K562 (cell line): ENCODE results near the gene CCT7. TPM values are rescaled to one million over a fixed set of nuclear protein-coding genes. Genes with fewer than 3 reads are reported as not detected.

ENCODE experiments used
- ATAC-seq: fragments of 200-7000 bp; cut with Tn5 transposase; 3 replicates; pipeline ENCODE4 v1.9.1; 2020; ENCODE audit warnings: moderate library complexity
- BruUV-seq: library from RNA; stranded (reverse); fragments of 400-500 nt; replicated peaks from 2 replicates; lab custom pipeline; 2021; lab: Mats Ljungman, UMichigan
- CTCF ChIA-PET: fragments of 300-600 bp; formaldehyde crosslinking; extraction: SDS; loops from one replicate; lab custom pipeline; 2021; ENCODE audit warnings: low intra/inter-chr PET ratio; lab: Yijun Ruan, JAX
- POLR2A ChIA-PET: fragments of 300-600, 350-650 bp; sonication (Branson Sonifier 250); formaldehyde crosslinking; extraction: SDS; loops from one replicate; lab custom pipeline; 2021; ENCODE audit warnings: antibody characterized with exemption, inconsistent platforms; lab: Yijun Ruan, JAX
- DNase-seq, 4 experiments: peaks; one replicate each; pipeline versions ENCODE4 v3.0.0 to v3.0.0-alpha.2; 2011 to 2018; ENCODE audit warnings: low spot score in 3 of 4, mixed read lengths in 3 of 4; ENCODE audit errors: extremely low read depth in 1 of 4
- FAIRE-seq: peaks from 2 replicates; lab custom pipeline; 2011; peaks lifted over from hg19 to GRCh38; lab: Jason Lieb, UNC
- H2AFZ ChIP-seq: 2 replicates; pipeline ENCODE4 v1.6.0; 2011; ENCODE audit warnings: low read depth, low read length, control low read depth, inconsistent platforms
- H3K27ac ChIP-seq: fragments of 200-600 bp; 3 replicates; pipeline ENCODE4 v1.8.0; 2011; ENCODE audit warnings: low read depth, mild to moderate bottlenecking, control low read depth, inconsistent platforms, low read length, moderate library complexity, mixed read lengths; ENCODE audit errors: extremely low read depth
- H3K27me3 ChIP-seq, 2 experiments: fragments of 300-600 bp in 1 of 2; 2 replicates in 1 of 2; 3 replicates in 1 of 2; pipeline versions ENCODE4 v1.6.0 to v1.8.0; 2011; ENCODE audit warnings: inconsistent platforms in 2 of 2, low read length in 2 of 2, mild to moderate bottlenecking in 1 of 2, mixed read lengths in 1 of 2, moderate library complexity in 1 of 2; ENCODE audit not compliant: control insufficient read depth in 2 of 2, insufficient read depth in 2 of 2
- H3K36me3 ChIP-seq: fragments of 300-600 bp; 3 replicates; pipeline ENCODE4 v1.8.0; 2011; ENCODE audit warnings: mild to moderate bottlenecking, low read length, inconsistent platforms; ENCODE audit not compliant: control insufficient read depth, insufficient read depth
- H3K4me1 ChIP-seq, 2 experiments: fragments of 200-600 bp in 1 of 2; replicated peaks in 1 of 2; 2 replicates in 1 of 2; 3 replicates in 1 of 2; pipeline versions ENCODE4 v1.5.1 to v1.8.0; 2011; ENCODE audit warnings: inconsistent platforms in 2 of 2, low read length in 2 of 2, mild to moderate bottlenecking in 1 of 2, mixed read lengths in 1 of 2, moderate library complexity in 1 of 2; ENCODE audit not compliant: control insufficient read depth in 2 of 2, insufficient read depth in 2 of 2
- H3K4me2 ChIP-seq: 2 replicates; pipeline ENCODE4 v1.6.1; 2011; ENCODE audit warnings: low read length, control low read depth, inconsistent platforms, mixed read lengths; ENCODE audit not compliant: insufficient read depth
- H3K4me3 ChIP-seq: fragments of 200-600 bp; sonication (generic), shearing (Covaris generic); 2 replicates; pipeline ENCODE4 v1.5.1; 2016; ENCODE audit warnings: control low read depth, inconsistent platforms
- H3K79me2 ChIP-seq: fragments of 200-600 bp; 3 replicates; pipeline ENCODE4 v1.8.0; 2011; ENCODE audit warnings: low read length, inconsistent platforms; ENCODE audit not compliant: control insufficient read depth, insufficient read depth
- H3K9ac ChIP-seq, 2 experiments: 2 replicates each; pipeline versions ENCODE4 v1.6.0 to v1.6.1; 2011; ENCODE audit warnings: low read depth in 2 of 2, low read length in 2 of 2, control low read depth in 1 of 2, inconsistent platforms in 1 of 2, mild to moderate bottlenecking in 1 of 2, mixed read lengths in 1 of 2; ENCODE audit not compliant: insufficient read depth in 1 of 2
- H3K9me1 ChIP-seq: one replicate; pipeline ENCODE4 v1.6.0; 2011; ENCODE audit warnings: inconsistent platforms, mild to moderate bottlenecking, low read length, moderate library complexity; ENCODE audit not compliant: control insufficient read depth, insufficient read depth
- H3K9me3 ChIP-seq: replicated peaks from 2 replicates; pipeline ENCODE4 v1.5.1; 2011; ENCODE audit warnings: low read depth, low read length, inconsistent platforms; ENCODE audit not compliant: control insufficient read depth, insufficient read depth
- H4K20me1 ChIP-seq: replicated peaks from 2 replicates; pipeline ENCODE4 v1.6.1; 2011; ENCODE audit warnings: low read length, inconsistent platforms, mixed read lengths; ENCODE audit not compliant: control insufficient read depth, insufficient read depth
- IFI16 ChIP-seq: fragments of 250-450 bp; sonication (Bioruptor Pico); IDR thresholded peaks from 2 replicates; pipeline ENCODE4 v2.1.2; 2022; ENCODE audit warnings: mild to moderate bottlenecking, inconsistent platforms
- IRF2 ChIP-seq: sonication (generic); formaldehyde crosslinking; IDR thresholded peaks from 2 replicates; pipeline ENCODE4 v1.8.1; 2022; ENCODE audit warnings: mild to moderate bottlenecking, missing genetic modification reagents
- NFXL1 ChIP-seq: fragments of 450-650 bp; formaldehyde crosslinking; IDR thresholded peaks from 2 replicates; pipeline ENCODE4 v1.4.0; 2021; ENCODE audit warnings: mild to moderate bottlenecking
- PTBP1 ChIP-seq: fragments of 200-400 bp; formaldehyde crosslinking; IDR thresholded peaks from 2 replicates; pipeline ENCODE4 v1.6.1; 2017; ENCODE audit warnings: low read depth, low read length
- ZFP1 ChIP-seq: fragments of 450-650 bp; formaldehyde crosslinking; IDR thresholded peaks from 2 replicates; pipeline ENCODE4 v1.4.0; 2020; ENCODE audit warnings: mild to moderate bottlenecking, mixed read lengths
- ZNF133 ChIP-seq: fragments of 250-450 bp; sonication (Bioruptor Pico); IDR thresholded peaks from 2 replicates; pipeline ENCODE4 v1.4.0; 2020; ENCODE audit warnings: mild to moderate bottlenecking
- ZNF431 ChIP-seq: sonication (generic); formaldehyde crosslinking; IDR thresholded peaks from 2 replicates; pipeline ENCODE4 v1.8.0; 2022; ENCODE audit warnings: mild to moderate bottlenecking, missing genetic modification reagents
- ZNF583 ChIP-seq: fragments of 250-450 bp; sonication (Bioruptor Pico); IDR thresholded peaks from 2 replicates; pipeline ENCODE4 v1.4.0; 2020
- WGBS: fragments of 100-300 bp; shearing (Covaris generic); methylation state at CpG from one replicate; pipeline ENCODE4 v1.1.6; 2016; ENCODE audit warnings: low coverage, mixed read lengths; ENCODE audit not compliant: insufficient coverage; ENCODE audit errors: missing lambda C conversion rate; 5-methylcytosine and 5-hydroxymethylcytosine counted together
- in situ Hi-C: fragments of 300-500 bp; cut with MboI; formaldehyde crosslinking; loops from 4 replicates; pipeline ENCODE4 v1.15.0; 2018; ENCODE audit warnings: inconsistent platforms, mixed read lengths
- intact Hi-C: fragments of 100-400 bp; cut with micrococcal nuclease; formaldehyde crosslinking; loops from 2 replicates; pipeline ENCODE4 v1.14.2; 2022
- polyA plus RNA-seq, 8 experiments: library from polyadenylated mRNA; depleted of rRNA in 4 of 8; stranded (reverse) in 5 of 8; unstranded in 3 of 8; fragments of >200 nt; fragmentation: Nextera tagmentation in 2 of 8; fragmentation: Illumina TruSeq in 1 of 8; extraction: Ambion mirVana in 2 of 8; extraction: Trizol in 1 of 8; gene quantifications; 2 replicates each; pipeline versions ENCODE4 v1.2.1 to v1.2.3, GENCODE V29; 2011 to 2014; ENCODE audit warnings: inconsistent platforms in 1 of 8, missing spikeins in 1 of 8
- total RNA-seq, 7 experiments: library from RNA; depleted of rRNA in 6 of 7; stranded (reverse); fragments of >200 nt in 6 of 7; fragmentation: Illumina TruSeq in 2 of 7; extraction: Trizol in 2 of 7; gene quantifications; 2 replicates each; pipeline versions ENCODE4 v1.2.1 to v1.2.3, GENCODE V29; 2011 to 2021; ENCODE audit warnings: low replicate concordance in 1 of 7
- TF ChIP-seq, protein P1 (sequence below): fragments of 450-650 bp; formaldehyde crosslinking; IDR thresholded peaks from 2 replicates; pipeline ENCODE4 v1.4.0; 2020; ENCODE audit warnings: mild to moderate bottlenecking, moderate library complexity
- TF ChIP-seq, protein P2 (sequence below), 2 experiments: fragments of 450-650 bp; IDR thresholded peaks; 2 replicates each; pipeline ENCODE4 v1.6.1; 2016

The CCT7 gene
- total and polyA plus RNA-seq, 9 of the 15 experiments (the other 6 are each of a cell fraction or from before 2014, with no cell fraction given) = 326 to 856 (median 638) TPM

DNA sequence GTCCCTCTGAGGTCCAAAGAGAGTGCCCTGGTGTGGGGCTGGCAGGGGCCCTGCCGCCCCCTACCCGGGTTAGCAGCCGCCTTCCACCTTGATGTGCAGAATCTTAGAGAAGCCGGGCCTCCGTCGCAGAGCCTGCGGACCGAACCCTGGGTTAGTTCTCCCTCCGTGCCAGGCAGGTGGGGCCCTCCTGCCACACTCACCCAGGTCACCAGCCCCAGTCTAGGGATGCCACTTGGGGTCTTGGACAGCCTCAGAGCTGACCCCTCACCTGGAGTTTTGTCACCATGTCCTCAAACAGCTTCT, 24.8 kb downstream of the CCT7 start:
- no peak for DNase-seq
- H3K36me3 ChIP-seq = peaks cover 13% of the 10 kb centered on the region; the same call in 2 of the 3 replicates
- no peaks in the 10 kb centered on the region for H3K9me1 ChIP-seq
- ATAC-seq = no peak
- TF ChIP-seq PTBP1 = no peak
- TF ChIP-seq IFI16 (CRISPR knock-in tag) = no peak
- TF ChIP-seq IRF2 (CRISPR knock-in tag) = no peak
- TF ChIP-seq ZNF133 (CRISPR knock-in tag) = no peak
- TF ChIP-seq ZNF583 (CRISPR knock-in tag) = no peak
- no peak for TF ChIP-seq ZNF431 (CRISPR knock-in tag)
- TF ChIP-seq, protein P1, sequence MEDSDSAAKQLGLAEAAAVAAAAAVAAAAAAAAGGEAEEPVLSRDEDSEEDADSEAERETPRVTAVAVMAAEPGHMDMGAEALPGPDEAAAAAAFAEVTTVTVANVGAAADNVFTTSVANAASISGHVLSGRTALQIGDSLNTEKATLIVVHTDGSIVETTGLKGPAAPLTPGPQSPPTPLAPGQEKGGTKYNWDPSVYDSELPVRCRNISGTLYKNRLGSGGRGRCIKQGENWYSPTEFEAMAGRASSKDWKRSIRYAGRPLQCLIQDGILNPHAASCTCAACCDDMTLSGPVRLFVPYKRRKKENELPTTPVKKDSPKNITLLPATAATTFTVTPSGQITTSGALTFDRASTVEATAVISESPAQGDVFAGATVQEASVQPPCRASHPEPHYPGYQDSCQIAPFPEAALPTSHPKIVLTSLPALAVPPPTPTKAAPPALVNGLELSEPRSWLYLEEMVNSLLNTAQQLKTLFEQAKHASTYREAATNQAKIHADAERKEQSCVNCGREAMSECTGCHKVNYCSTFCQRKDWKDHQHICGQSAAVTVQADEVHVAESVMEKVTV (CRISPR knock-in tag) = no peak
- no peak for TF ChIP-seq NFXL1 (CRISPR knock-in tag)
- TF ChIP-seq ZFP1 (CRISPR knock-in tag) = no peak
- TF ChIP-seq, protein P2, sequence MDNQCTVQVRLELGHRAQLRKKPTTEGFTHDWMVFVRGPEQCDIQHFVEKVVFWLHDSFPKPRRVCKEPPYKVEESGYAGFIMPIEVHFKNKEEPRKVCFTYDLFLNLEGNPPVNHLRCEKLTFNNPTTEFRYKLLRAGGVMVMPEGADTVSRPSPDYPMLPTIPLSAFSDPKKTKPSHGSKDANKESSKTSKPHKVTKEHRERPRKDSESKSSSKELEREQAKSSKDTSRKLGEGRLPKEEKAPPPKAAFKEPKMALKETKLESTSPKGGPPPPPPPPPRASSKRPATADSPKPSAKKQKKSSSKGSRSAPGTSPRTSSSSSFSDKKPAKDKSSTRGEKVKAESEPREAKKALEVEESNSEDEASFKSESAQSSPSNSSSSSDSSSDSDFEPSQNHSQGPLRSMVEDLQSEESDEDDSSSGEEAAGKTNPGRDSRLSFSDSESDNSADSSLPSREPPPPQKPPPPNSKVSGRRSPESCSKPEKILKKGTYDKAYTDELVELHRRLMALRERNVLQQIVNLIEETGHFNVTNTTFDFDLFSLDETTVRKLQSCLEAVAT (IDR thresholded peaks at IDR 0.05) = no peak
- TF ChIP-seq, all 486 proteins: peak for 0
- Histone ChIP-seq H3K4me3 (no peak overlapping the region), H3K79me2 (no peaks in the 10 kb centered on the region), H3K9ac (no peak overlapping the region; a peak in 1 of 4 replicates), H4K20me1 (peaks cover 6% of the 10 kb centered on the region; the same call in 1 of the 2 replicates), H3K4me1 (peaks cover 2 to 19% of the 10 kb centered on the region in 2 experiments; a peak in 2 of 5 replicates), H3K27ac (no peak overlapping the region), H3K27me3 (no peaks in the 10 kb centered on the region), H2AFZ (no peak overlapping the region), H3K9me3 (no peaks in the 10 kb centered on the region), H3K4me2 (no peak overlapping the region)
- ChIA-PET POLR2A (interaction anchor here (0.7 to 1.0 kb wide), 2 partner anchors 20 to 137 kb away, joined by 3 to 4 read pairs; no protein-coding TSS in a partner anchor), CTCF (interaction anchor here (2.0 kb wide), 1 partner anchor 366 kb away, joined by 10 read pairs; no protein-coding TSS in a partner anchor)
- no peak for FAIRE-seq
- intact Hi-C loops = loop anchor here (5.0 to 10.0 kb wide), 2 partner anchors 82 to 274 kb away; no protein-coding TSS in a partner anchor
- no TSS peak for BruUV-seq
- in situ Hi-C loops = no loop called here
- 73% methylated on average over 8 of the region's 9 CpGs for WGBS
